SK-N-SH (cell line): ENCODE measurements around the gene IL4R. TPM values are rescaled to one million over a fixed set of nuclear protein-coding genes. Genes with fewer than 3 reads are reported as not detected.

ENCODE experiments used
- CTCF ChIA-PET: fragments of 300-600, 350-600 bp; formaldehyde crosslinking; extraction: SDS; loops from one replicate; lab custom pipeline; 2021; lab: Yijun Ruan, JAX
- POLR2A ChIA-PET: fragments of 350-600 bp; sonication (Branson Sonifier 250); formaldehyde crosslinking; extraction: SDS; loops from one replicate; lab custom pipeline; 2020; ENCODE audit warnings: antibody characterized with exemption, inconsistent platforms; lab: Yijun Ruan, JAX
- DNase-seq: peaks from one replicate; pipeline ENCODE4 v3.0.0; 2012
- H2AFZ ChIP-seq: fragments of 200-600 bp; sonication (generic); 2 replicates; pipeline ENCODE4 v1.8.1; 2016; ENCODE audit warnings: antibody characterized with exemption, mild to moderate bottlenecking, low read depth
- H3F3A ChIP-seq: fragments of 200-600 bp; sonication (generic); replicated peaks from 2 replicates; pipeline ENCODE3; 2016; ENCODE audit warnings: antibody characterized with exemption, mild to moderate bottlenecking; ENCODE audit not compliant: insufficient read depth
- H3K27ac ChIP-seq, 2 experiments: fragments of 200-500 bp in 1 of 2; fragments of 200-600 bp in 1 of 2; sonication (Bioruptor generic) in 1 of 2; sonication (generic), shearing (Covaris generic) in 1 of 2; 2 replicates each; pipeline versions ENCODE4 v1.5.1 to v1.6.1; 2014 to 2016; ENCODE audit warnings: low read depth in 2 of 2, inconsistent platforms in 1 of 2, low read length in 1 of 2, mild to moderate bottlenecking in 1 of 2, mixed read lengths in 1 of 2
- H3K27me3 ChIP-seq: fragments of 200-600 bp; sonication (generic), shearing (Covaris generic); 2 replicates; pipeline ENCODE4 v1.6.1; 2016; ENCODE audit warnings: mixed run types; ENCODE audit not compliant: insufficient read depth
- H3K36me3 ChIP-seq, 2 experiments: fragments of 200-500 bp in 1 of 2; fragments of 200-600 bp in 1 of 2; sonication (Bioruptor generic) in 1 of 2; sonication (generic) in 1 of 2; replicated peaks in 1 of 2; 2 replicates each; pipeline versions ENCODE3 to v1.5.1; 2014 to 2016; ENCODE audit warnings: low read length in 1 of 2, mild to moderate bottlenecking in 1 of 2; ENCODE audit not compliant: insufficient read depth in 2 of 2, control insufficient read depth in 1 of 2
- H3K4me1 ChIP-seq, 2 experiments: fragments of 200-500 bp in 1 of 2; fragments of 200-600 bp in 1 of 2; sonication (Bioruptor generic) in 1 of 2; sonication (generic), shearing (Covaris generic) in 1 of 2; 2 replicates each; pipeline versions ENCODE4 v1.5.1 to v1.6.1; 2014 to 2016; ENCODE audit warnings: low read depth in 1 of 2, low read length in 1 of 2, mixed run types in 1 of 2; ENCODE audit not compliant: insufficient read depth in 2 of 2, control insufficient read depth in 1 of 2
- H3K4me2 ChIP-seq: fragments of 200-600 bp; sonication (generic), shearing (Covaris generic); 2 replicates; pipeline ENCODE4 v1.6.1; 2017; ENCODE audit warnings: mixed run types
- H3K4me3 ChIP-seq, 2 experiments: fragments of 200-500 bp in 1 of 2; fragments of 200-600 bp in 1 of 2; sonication (Bioruptor generic) in 1 of 2; sonication (generic), shearing (Covaris generic) in 1 of 2; 2 replicates each; pipeline versions ENCODE4 v1.5.1 to v1.8.1; 2014 to 2016; ENCODE audit warnings: low read depth in 2 of 2, inconsistent platforms in 1 of 2, low read length in 1 of 2, mild to moderate bottlenecking in 1 of 2, mixed read lengths in 1 of 2, moderate library complexity in 1 of 2
- H3K79me2 ChIP-seq: fragments of 200-600 bp; sonication (generic); 2 replicates; pipeline ENCODE4 v1.8.1; 2017; ENCODE audit warnings: mild to moderate bottlenecking; ENCODE audit not compliant: insufficient read depth
- H3K9ac ChIP-seq: fragments of 200-600 bp; sonication (generic); 2 replicates; pipeline ENCODE4 v1.6.1; 2017; ENCODE audit warnings: mixed run types
- H3K9me2 ChIP-seq: fragments of 200-600 bp; sonication (generic); 2 replicates; pipeline ENCODE4 v1.6.1; 2017; ENCODE audit warnings: mixed run types
- H3K9me3 ChIP-seq: fragments of 200-600 bp; sonication (generic); 2 replicates; pipeline ENCODE4 v1.6.1; 2017; ENCODE audit warnings: mixed run types, mild to moderate bottlenecking, moderate library complexity
- H4K20me1 ChIP-seq: fragments of 200-600 bp; sonication (generic); 2 replicates; pipeline ENCODE4 v1.6.1; 2017; ENCODE audit warnings: mild to moderate bottlenecking, mixed run types; ENCODE audit not compliant: insufficient read depth
- CHD2 ChIP-seq: fragments of 150-350 bp; IDR thresholded peaks from 2 replicates; pipeline ENCODE4 v1.6.1; 2018; ENCODE audit warnings: low read length; ENCODE audit not compliant: partially characterized antibody
- ELF1 ChIP-seq: IDR thresholded peaks from 2 replicates; pipeline ENCODE4 v1.4.0; 2012
- EZH2phosphoT487 ChIP-seq: fragments of 200-600 bp; sonication (generic); IDR thresholded peaks from 2 replicates; pipeline ENCODE4 v1.6.1; 2017; ENCODE audit warnings: low read depth, mixed run types, mild to moderate bottlenecking, antibody characterized with exemption, moderate library complexity, borderline replicate concordance
- FOXJ3 ChIP-seq: sonication (generic); formaldehyde crosslinking; IDR thresholded peaks from 2 replicates; pipeline ENCODE4 v1.5.1; 2020; ENCODE audit warnings: mild to moderate bottlenecking, missing genetic modification reagents
- MAX ChIP-seq: IDR thresholded peaks from 2 replicates; pipeline ENCODE4 v1.4.0; 2012; ENCODE audit warnings: low read depth
- MEF2A ChIP-seq: IDR thresholded peaks from 2 replicates; pipeline ENCODE4 v1.4.0; 2012; ENCODE audit warnings: low read depth, borderline replicate concordance
- MXI1 ChIP-seq: IDR thresholded peaks from 2 replicates; pipeline ENCODE4 v1.6.1; 2012; ENCODE audit warnings: mild to moderate bottlenecking, low read depth, low read length, improper control_type of control experiment
- NRF1 ChIP-seq: IDR thresholded peaks from 2 replicates; pipeline ENCODE4 v1.6.1; 2012; ENCODE audit warnings: low read depth, mild to moderate bottlenecking, low read length
- POLR2AphosphoS5 ChIP-seq: IDR thresholded peaks from 2 replicates; pipeline ENCODE4 v1.6.1; 2012; ENCODE audit warnings: low read depth, low read length
- RCOR1 ChIP-seq: fragments of 150-350 bp; IDR thresholded peaks from 2 replicates; pipeline ENCODE4 v1.6.1; 2017; ENCODE audit warnings: antibody characterized with exemption, low read length
- SIN3A ChIP-seq: IDR thresholded peaks from 2 replicates; pipeline ENCODE4 v1.6.1; 2012; ENCODE audit warnings: low read depth, mild to moderate bottlenecking, low read length, moderate library complexity, borderline replicate concordance
- SMC3 ChIP-seq: IDR thresholded peaks from 2 replicates; pipeline ENCODE4 v1.6.1; 2012; ENCODE audit warnings: low read depth, low read length, improper control_type of control experiment
- TAF1 ChIP-seq: IDR thresholded peaks from 2 replicates; pipeline ENCODE4 v1.6.1; 2012; ENCODE audit warnings: low read depth, mild to moderate bottlenecking, low read length, moderate library complexity, borderline replicate concordance
- TCF12 ChIP-seq: IDR thresholded peaks from 2 replicates; pipeline ENCODE4 v1.4.0; 2012
- TEAD4 ChIP-seq: IDR thresholded peaks from 2 replicates; pipeline ENCODE4 v1.4.0; 2012; ENCODE audit warnings: mild to moderate bottlenecking, borderline replicate concordance; ENCODE audit not compliant: insufficient read depth
- YY1 ChIP-seq: IDR thresholded peaks from 2 replicates; pipeline ENCODE4 v1.4.0; 2012; ENCODE audit warnings: low read depth, mild to moderate bottlenecking
- WGBS: methylation state at CpG from one replicate; pipeline ENCODE4 v1.1.6; 2017; ENCODE audit warnings: low lambda C conversion rate; 5-methylcytosine and 5-hydroxymethylcytosine counted together
- polyA plus RNA-seq, 3 experiments: library from polyadenylated mRNA; depleted of rRNA; stranded (reverse); fragments of >200 nt; gene quantifications; 2 replicates each; pipeline ENCODE4 v1.2.3, GENCODE V29; 2012

Gene IL4R
- polyA plus RNA-seq, 1 of the 3 experiments (the other 2 are of a cell fraction), result 16.1 TPM

- no peak for TF ChIP-seq MEF2A
- TF ChIP-seq TCF12, result no peak
- TF ChIP-seq SMC3, result no peak
- peaks cover 0 to 17% of the 10 kb centered on the region in 2 experiments for H3K36me3 ChIP-seq
- no peaks in the 10 kb centered on the region for H3K9me3 ChIP-seq
- H3K79me2 ChIP-seq, result no peaks in the 10 kb centered on the region
- no peak overlapping the region for H3K27ac ChIP-seq
- no peak overlapping the region for H2AFZ ChIP-seq
- H3K4me1 ChIP-seq, result no peaks in the 10 kb centered on the region
- H4K20me1 ChIP-seq, result no peaks in the 10 kb centered on the region
- H3K27me3 ChIP-seq, result no peaks in the 10 kb centered on the region
- POLR2A ChIA-PET, result no interaction called here
- CTCF ChIA-PET, result no interaction called here
- no peaks in the 10 kb centered on the region for H3K9me2 ChIP-seq
- DNase-seq, result no peak
- no peak overlapping the region for H3K9ac ChIP-seq
- H3K4me3 ChIP-seq, result no peak overlapping the region
- H3F3A ChIP-seq, result no peaks in the 10 kb centered on the region
- H3K4me2 ChIP-seq, result no peak overlapping the region
- 52% methylated on average over 4 of the region's 4 CpGs for WGBS
Observed at GRCh38 chr16:27359051-27359450, 45.3 kb downstream of the IL4R start.

DNA sequence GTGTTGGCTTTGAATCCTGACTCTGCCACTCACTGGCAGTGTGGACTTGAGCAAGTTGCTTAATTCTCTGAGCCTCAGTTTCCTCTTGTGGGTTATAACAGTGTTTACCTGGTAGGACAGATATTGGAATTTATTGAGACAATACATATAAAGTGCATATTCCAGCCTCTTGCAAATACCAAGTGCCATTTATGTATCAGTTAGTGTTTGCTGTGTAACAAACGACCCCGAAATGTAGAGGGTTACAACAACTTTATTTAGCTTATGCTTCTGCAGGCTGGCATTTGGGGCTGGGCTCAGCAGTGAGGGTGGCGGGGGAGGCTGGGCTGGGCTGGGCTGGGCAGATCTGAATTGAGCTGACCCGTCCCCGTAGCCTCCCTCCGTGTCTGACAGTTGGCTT lies 45.8 kb downstream of the IL4R start:
- no peaks in the 10 kb centered on the region for H4K20me1 ChIP-seq
- H3F3A ChIP-seq, result no peaks in the 10 kb centered on the region
- no peak for DNase-seq
- ChIA-PET POLR2A (no interaction called here), CTCF (no interaction called here)
- H3K4me1 ChIP-seq, result no peaks in the 10 kb centered on the region
- no peak overlapping the region for H3K27ac ChIP-seq
- WGBS, result 80% methylated on average over 6 of the region's 6 CpGs
- no peaks in the 10 kb centered on the region for H3K9me2 ChIP-seq
- H3K36me3 ChIP-seq, result peaks cover 0 to 11% of the 10 kb centered on the region in 2 experiments
- H3K4me3 ChIP-seq, result no peak overlapping the region
- no peak overlapping the region for H2AFZ ChIP-seq
- TF ChIP-seq MXI1 (no peak), TEAD4 (no peak), CHD2 (no peak), YY1 (no peak), EZH2phosphoT487 (no peak), ELF1 (no peak), TCF12 (no peak), NRF1 (no peak), TAF1 (no peak), FOXJ3 (CRISPR knock-in tag) (no peak), POLR2AphosphoS5 (no peak), SIN3A (no peak), MAX (no peak), RCOR1 (no peak)
- TF ChIP-seq, all 33 proteins: peak for 0
- Histone ChIP-seq H3K4me2 (no peak overlapping the region), H3K9me3 (no peaks in the 10 kb centered on the region), H3K27me3 (no peaks in the 10 kb centered on the region), H3K79me2 (no peaks in the 10 kb centered on the region), H3K9ac (no peak overlapping the region)
